Dermis blood vessel endothelial cell (primary cell): ENCODE data around the gene HES6. TPM values are rescaled to one million over a fixed set of nuclear protein-coding genes. Genes with fewer than 3 reads are reported as not detected.
"Not testable (repeated sequence)": the region's sequence is repeated elsewhere in the genome, so short reads cannot be mapped to it uniquely, and the experiment has no call there.

Experiments
- DNase-seq: peaks from one replicate; pipeline ENCODE4 v3.0.0; 2010
- total RNA-seq: library from RNA; depleted of rRNA; stranded (reverse); fragments of >200 nt; gene quantifications from 2 replicates; pipeline ENCODE4 v1.2.3, GENCODE V29; 2014

HES6 gene
- total RNA-seq = 2.2 and 3.7 TPM in 2 replicates

- DNase-seq = peak; percentile 91
Observed at GRCh38 chr2:238239863-238240756, at the start of gene HES6. TSS of gene HES6 (minus strand) at chr2:238240038. CDS start at chr2:238239905, 133 bp downstream.

- DNase-seq = peak; percentile 11
Observed at GRCh38 chr2:238289574-238289973, 49.7 kb upstream of the HES6 start.

- DNase-seq = peak; percentile 98
Observed at GRCh38 chr2:238288650-238289573, 49.1 kb upstream of the HES6 start.

- peak; percentile 84 for DNase-seq
Observed at GRCh38 chr2:238287737-238288649, 48.2 kb upstream of the HES6 start, which contains the start of gene PER2. TSS of gene PER2 (minus strand) at chr2:238288610. CDS start at chr2:238277936, 10,674 bp downstream.

GRCh38 chr2:238286987-238287736, 47.3 kb upstream of the HES6 start:
- DNase-seq = no peak

DNA sequence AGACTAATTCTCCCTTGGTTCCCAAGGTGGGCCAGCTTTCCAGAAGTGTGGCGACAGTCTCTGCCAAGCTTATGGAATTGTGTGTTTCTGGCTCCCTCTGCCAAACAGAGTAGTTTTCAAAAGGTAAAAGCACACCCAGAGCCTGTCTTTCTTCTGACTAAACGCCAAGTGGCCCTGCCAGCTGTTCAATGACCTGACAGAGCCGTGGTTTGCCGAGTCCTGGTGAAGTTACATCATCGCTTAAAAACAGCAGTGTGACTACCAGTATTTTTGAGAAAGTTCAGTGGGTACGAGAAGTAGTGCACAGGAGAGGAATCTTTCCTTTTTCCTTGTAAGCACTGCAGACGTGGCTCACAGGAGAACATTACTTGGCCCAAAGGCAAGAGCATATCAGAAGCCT, 46.7 kb upstream of the HES6 start:
- no peak for DNase-seq

GRCh38 chr2:238286095-238286494, 46.3 kb upstream of the HES6 start:
- DNase-seq = no peak

- DNase-seq = peak; percentile 28
Observed at GRCh38 chr2:238285653-238286082, 45.8 kb upstream of the HES6 start.

GRCh38 chr2:238284802-238285515, 45.1 kb upstream of the HES6 start:
- DNase-seq = no peak

DNA sequence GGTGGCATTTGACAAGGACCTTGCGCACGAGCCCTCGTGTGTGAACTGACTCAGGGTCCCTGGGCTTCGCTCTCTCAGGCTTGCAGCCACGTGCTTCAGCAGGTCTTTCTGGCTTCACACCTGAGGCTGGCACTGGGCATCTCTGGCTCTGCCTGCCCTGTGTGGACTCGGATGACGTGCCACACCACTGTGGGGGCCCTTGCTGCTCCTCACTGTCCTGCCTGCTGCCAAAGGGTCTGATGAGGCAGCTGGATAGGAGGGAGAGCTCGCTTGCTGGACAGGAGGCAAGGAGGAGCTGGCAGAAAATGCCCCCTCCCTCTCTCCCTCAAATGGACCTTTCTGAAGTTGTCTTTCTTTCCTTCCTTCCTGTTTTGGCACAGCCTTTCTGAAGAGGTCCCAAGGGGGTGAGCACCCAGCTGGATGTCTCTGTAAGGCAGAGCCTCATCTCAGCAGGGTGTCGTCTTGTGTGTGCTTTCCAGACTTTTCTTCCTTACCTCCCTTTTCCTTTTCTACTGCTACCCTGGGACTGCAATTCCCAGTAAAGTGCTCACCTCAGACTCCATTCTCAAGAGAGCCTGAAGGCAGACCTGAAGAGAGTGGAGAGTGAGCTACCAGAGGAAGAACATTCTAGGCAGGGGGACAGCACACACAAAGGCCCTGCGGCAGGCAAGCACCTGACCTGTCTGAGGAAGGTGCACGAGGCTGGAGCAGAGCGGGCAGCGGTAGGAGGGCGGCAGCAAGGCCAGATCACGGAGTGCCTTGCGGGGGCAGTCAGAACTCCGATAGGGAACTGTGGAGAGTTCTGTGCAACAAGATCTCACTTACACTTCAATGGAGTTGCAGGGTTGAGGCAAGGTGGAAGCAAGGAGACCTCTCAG, 43.3 kb upstream of the HES6 start:
- DNase-seq = no peak

- DNase-seq = no peak
Observed at GRCh38 chr2:238281826-238282480, 42.1 kb upstream of the HES6 start.

GRCh38 chr2:238280083-238280825, 40.4 kb upstream of the HES6 start:
- DNase-seq = no peak

- no peak for DNase-seq
Observed at GRCh38 chr2:238279324-238279682, 39.5 kb upstream of the HES6 start.

DNA sequence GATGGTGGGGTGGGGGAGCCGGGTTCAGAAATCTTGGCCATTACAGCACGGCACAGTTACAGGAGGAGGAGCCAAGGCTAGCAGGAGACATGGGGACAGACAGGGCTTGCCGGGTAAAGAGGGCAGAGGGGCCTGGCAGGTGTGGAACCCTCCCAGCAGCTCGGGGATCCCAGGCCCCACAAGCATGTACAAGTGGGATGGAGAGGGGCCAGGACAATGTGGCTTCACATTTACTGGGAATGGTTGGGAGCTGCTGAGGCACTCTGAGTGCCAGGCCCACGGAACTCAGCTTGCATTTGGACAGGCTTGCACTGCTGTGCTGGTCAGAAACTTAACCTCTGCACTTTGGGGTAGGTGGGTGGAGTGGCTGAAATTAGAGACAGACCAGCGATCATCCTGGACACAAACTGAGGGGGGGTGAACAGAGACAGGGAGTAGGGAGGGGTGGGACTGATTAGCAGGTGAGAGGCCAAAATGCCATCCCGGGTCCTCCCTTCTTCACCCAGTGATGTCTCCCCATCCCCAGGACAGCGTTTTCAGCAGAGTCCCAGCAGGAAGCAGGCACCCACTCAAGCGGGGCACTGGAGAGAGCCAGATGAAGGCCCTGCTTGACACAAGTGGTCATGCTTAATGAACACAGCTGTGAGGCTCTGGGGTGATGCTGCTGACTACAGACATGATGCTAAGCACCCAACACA, 38.9 kb upstream of the HES6 start:
- DNase-seq = no peak

DNA sequence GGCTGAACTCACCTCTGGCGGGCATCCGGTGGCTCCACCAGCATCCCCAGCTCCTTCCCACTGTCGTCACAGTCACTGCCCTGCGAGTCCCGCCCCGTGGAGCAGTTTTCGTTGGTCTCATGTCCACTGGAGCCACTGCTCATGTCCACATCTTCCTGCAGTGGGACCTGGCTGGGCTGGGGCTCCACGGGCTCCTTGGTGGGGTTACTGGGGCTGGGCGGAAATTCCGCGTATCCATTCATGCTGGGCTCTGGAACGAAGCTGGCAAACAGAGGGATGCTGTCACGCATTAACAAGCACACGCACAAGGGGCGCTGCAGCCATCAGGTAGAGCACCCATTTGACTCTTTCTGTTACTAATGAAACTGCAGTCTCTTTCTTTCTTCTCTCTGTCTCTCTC, 37.9 kb upstream of the HES6 start:
- no peak for DNase-seq

DNA sequence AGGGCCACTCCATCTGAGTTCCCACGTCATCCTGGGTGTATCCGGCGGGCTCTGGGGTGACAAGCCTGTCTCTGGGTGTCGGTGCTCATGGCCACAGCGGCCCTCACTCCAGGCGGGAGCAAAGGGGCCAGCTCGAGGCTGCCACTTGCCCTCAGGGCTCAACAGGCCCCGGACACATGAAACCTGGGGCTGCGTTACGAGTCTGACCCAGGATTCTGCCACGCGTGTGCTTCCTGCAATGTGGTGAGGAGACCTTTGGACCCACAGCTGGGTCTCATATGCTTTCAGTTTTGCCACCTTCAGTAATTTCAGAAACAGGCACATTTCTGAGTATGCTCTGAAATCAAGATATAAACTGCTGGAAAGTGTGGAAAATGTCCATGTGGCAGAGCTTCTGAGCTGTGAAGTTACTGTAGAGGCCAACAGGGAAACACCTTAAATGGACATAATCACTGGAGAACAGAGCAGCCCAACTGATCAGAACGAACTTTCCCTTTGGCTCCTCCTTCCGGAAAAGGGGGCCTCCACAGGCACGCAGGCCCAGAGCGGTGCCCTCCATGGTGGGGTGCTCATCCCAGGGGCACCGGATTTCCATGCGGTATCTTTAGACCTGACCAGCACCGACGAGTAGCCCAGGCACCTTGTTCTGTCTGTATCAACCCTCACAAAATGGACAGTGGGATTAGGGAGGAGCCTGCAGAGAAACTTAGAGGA, 34.5 kb upstream of the HES6 start:
- DNase-seq = no peak

- not testable (repeated sequence) for DNase-seq
Observed at GRCh38 chr2:238273433-238273832, 33.6 kb upstream of the HES6 start.
